Measurements from ENCODE around the gene SPNS1. TPM values are rescaled to one million over a fixed set of nuclear protein-coding genes. Genes with fewer than 3 reads are reported as not detected.

SPNS1 gene
- total and polyA plus RNA-seq, 4 experiments from 2014 or later = 28.2 to 34.4 (median 30.7) TPM

- peaks cover 31% of the 10 kb centered on the region for H3K4me1 ChIP-seq (ENCODE audit: insufficient read depth, low read length)
- no peaks in the 10 kb centered on the region for H3K27me3 ChIP-seq (ENCODE audit: insufficient read depth, low read length)
- H3K36me3 Mint-ChIP-seq = no peaks in the 10 kb centered on the region
- H3K36me3 ChIP-seq (ENCODE audit: insufficient read depth, low read length) = no peaks in the 10 kb centered on the region
- no peaks in the 10 kb centered on the region for H3K9me3 Mint-ChIP-seq
- H3K27ac Mint-ChIP-seq = peak overlapping the region in 6 of 7 donors; percentile 55 to 83 (median 64)
- H3K27ac ChIP-seq (ENCODE audit: low read depth, low read length) = no peak overlapping the region
- no peak overlapping the region for H3K4me3 ChIP-seq (ENCODE audit: low read length in 2 of 2)
- H3K4me3 Mint-ChIP-seq = peak overlapping the region in 6 of 8 donors; percentile 7 to 52 (median 36)
- no peaks in the 10 kb centered on the region for H3K9me3 ChIP-seq (ENCODE audit: control insufficient read depth in 1 of 2, low read length in 2 of 2)
- peak in 1 of 5 donors; percentile 73 for DNase-seq
- H3K27me3 Mint-ChIP-seq = no peaks in the 10 kb centered on the region
- CTCF ChIA-PET (ENCODE audit: partially characterized antibody) = interaction anchor here (1.3 to 2.5 kb wide), 2 partner anchors 52 to 55 kb away, joined by 4 to 8 read pairs; partner anchors contain the start of gene SPNS1
- intact Hi-C loops (cut with micrococcal nuclease) = loop anchor here (1.0 kb wide), 1 partner anchor 16 kb away; no protein-coding TSS in a partner anchor
- H3K4me1 Mint-ChIP-seq = peaks cover 17 to 37% (median 26%) of the 10 kb centered on the region in 4 donors
- POLR2A ChIA-PET (ENCODE audit: partially characterized antibody) = interaction anchor here (0.7 to 1.7 kb wide), 6 partner anchors 9 to 56 kb away, joined by 3 to 13 read pairs (median 4); partner anchors contain the start of gene LAT
These were observed 54.8 kb downstream of the SPNS1 start for GRCh38 chr16:29029168-29029994.

- Mint-ChIP-seq H3K36me3 (no peaks in the 10 kb centered on the region), H3K27ac (peak overlapping the region in 3 of 7 donors; percentile 30 to 42 (median 35)), H3K4me3 (no peak overlapping the region), H3K27me3 (no peaks in the 10 kb centered on the region), H3K9me3 (no peaks in the 10 kb centered on the region), H3K4me1 (peaks cover 12 to 30% (median 20%) of the 10 kb centered on the region in 4 donors)
- ChIA-PET CTCF (ENCODE audit: partially characterized antibody) (interaction anchor here (1.3 to 2.5 kb wide), 2 partner anchors 53 to 56 kb away, joined by 4 to 8 read pairs; partner anchors contain the start of gene SPNS1), POLR2A (ENCODE audit: partially characterized antibody) (interaction anchor here (1.3 to 1.7 kb wide), 3 partner anchors 10 to 45 kb away, joined by 5 to 13 read pairs (median 6); partner anchors contain the start of gene LAT)
- intact Hi-C loops (cut with micrococcal nuclease) = no loop called here
- Histone ChIP-seq H3K27me3 (ENCODE audit: insufficient read depth, low read length) (no peaks in the 10 kb centered on the region), H3K4me1 (ENCODE audit: insufficient read depth, low read length) (peaks cover 23% of the 10 kb centered on the region), H3K4me3 (ENCODE audit: low read length in 2 of 2) (no peak overlapping the region), H3K27ac (ENCODE audit: low read depth, low read length) (no peak overlapping the region), H3K9me3 (ENCODE audit: control insufficient read depth in 1 of 2, low read length in 2 of 2) (no peaks in the 10 kb centered on the region), H3K36me3 (ENCODE audit: insufficient read depth, low read length) (no peaks in the 10 kb centered on the region)
- no peak for DNase-seq
These were observed 55.7 kb downstream of the SPNS1 start for GRCh38 chr16:29030086-29030840.

Other genes with a start within 250 kb of the SPNS1 start
- gene NPIPB9, start 223.0 kb upstream of the SPNS1 start, total RNA-seq = 1 to 10 TPM; 2.9 to 3.0 TPM
- not detected for gene NPIPB9, start 223.0 kb upstream of the SPNS1 start, polyA plus RNA-seq
- gene ATXN2L, start 151.8 kb upstream of the SPNS1 start, total RNA-seq = 100 to 1,000 TPM; 262 to 266 TPM
- gene ATXN2L, start 151.8 kb upstream of the SPNS1 start, polyA plus RNA-seq = 10 to 100 TPM in 1 of 2 donors, 1 to 10 TPM in 1; 7.1 to 38.5 TPM
- 100 to 1,000 TPM in 1 of 2 experiments, 10 to 100 TPM in 1; 98.0 to 108 TPM for gene TUFM, start 128.4 kb upstream of the SPNS1 start, total RNA-seq
- 100 to 1,000 TPM; 138 to 198 TPM for gene TUFM, start 128.4 kb upstream of the SPNS1 start, polyA plus RNA-seq
- 100 to 1,000 TPM; 127 TPM for gene SH2B1, start 110.9 kb upstream of the SPNS1 start, total RNA-seq
- gene SH2B1, start 110.9 kb upstream of the SPNS1 start, polyA plus RNA-seq = 1 to 10 TPM; 3.1 to 4.0 TPM
- under 1 TPM; 0.67 to 0.94 TPM for gene ATP2A1, start 96.3 kb upstream of the SPNS1 start, total RNA-seq
- gene ATP2A1, start 96.3 kb upstream of the SPNS1 start, polyA plus RNA-seq = not detected
- gene RABEP2, start 49.5 kb upstream of the SPNS1 start, total RNA-seq = 10 to 100 TPM; 25.7 to 29.0 TPM
- gene RABEP2, start 49.5 kb upstream of the SPNS1 start, polyA plus RNA-seq = 1 to 10 TPM; 3.1 to 5.1 TPM
- gene CD19, start 42.8 kb upstream of the SPNS1 start, total RNA-seq = not detected
- gene CD19, start 42.8 kb upstream of the SPNS1 start, polyA plus RNA-seq = 1 to 10 TPM in 1 of 2 donors, under 1 TPM in 1; 0.27 to 1.4 TPM
- 100 to 1,000 TPM; 105 to 115 TPM for gene NFATC2IP, start 23.8 kb upstream of the SPNS1 start, total RNA-seq
- gene NFATC2IP, start 23.8 kb upstream of the SPNS1 start, polyA plus RNA-seq = 10 to 100 TPM; 29.3 to 30.1 TPM
- gene LAT, start 10.3 kb downstream of the SPNS1 start, total RNA-seq = 100 to 1,000 TPM; 342 to 349 TPM
- 100 to 1,000 TPM; 310 to 455 TPM for gene LAT, start 10.3 kb downstream of the SPNS1 start, polyA plus RNA-seq

Measured in CD4-positive, alpha-beta memory T cell (primary cell).